NT2/D1 (cell line): ENCODE results near the gene S100A16.

ENCODE experiments used
- SUZ12 ChIP-seq: IDR thresholded peaks from 2 replicates; pipeline ENCODE4 v1.6.1; 2011; ENCODE audit not compliant: insufficient read length, insufficient read depth; ENCODE audit errors: extremely low read depth
- YY1 ChIP-seq: IDR thresholded peaks from 2 replicates; pipeline ENCODE4 v1.6.1; 2011; ENCODE audit not compliant: insufficient read length, insufficient read depth
- ZNF274 ChIP-seq: IDR thresholded peaks from 2 replicates; pipeline ENCODE4 v1.6.1; 2011; ENCODE audit warnings: mild to moderate bottlenecking, low read depth, low read length

- no peak for TF ChIP-seq ZNF274
- no peak for TF ChIP-seq YY1
- TF ChIP-seq SUZ12, result no peak
Observed at GRCh38 chr1:153597206-153597605, 15.7 kb downstream of the S100A16 start.
